GM20000 (cell line): ENCODE results near the gene DNAH11.

ENCODE experiments used
- DNase-seq: peaks from one replicate; pipeline ENCODE4 v3.0.0; 2012; ENCODE audit warnings: low spot score
- TF ChIP-seq, protein P1 (sequence below): IDR thresholded peaks from 2 replicates; pipeline ENCODE4 v1.5.1; 2012; ENCODE audit warnings: mild to moderate bottlenecking, control low read depth; ENCODE audit errors: extremely low read depth, missing control alignments

DNAH11 gene

DNA sequence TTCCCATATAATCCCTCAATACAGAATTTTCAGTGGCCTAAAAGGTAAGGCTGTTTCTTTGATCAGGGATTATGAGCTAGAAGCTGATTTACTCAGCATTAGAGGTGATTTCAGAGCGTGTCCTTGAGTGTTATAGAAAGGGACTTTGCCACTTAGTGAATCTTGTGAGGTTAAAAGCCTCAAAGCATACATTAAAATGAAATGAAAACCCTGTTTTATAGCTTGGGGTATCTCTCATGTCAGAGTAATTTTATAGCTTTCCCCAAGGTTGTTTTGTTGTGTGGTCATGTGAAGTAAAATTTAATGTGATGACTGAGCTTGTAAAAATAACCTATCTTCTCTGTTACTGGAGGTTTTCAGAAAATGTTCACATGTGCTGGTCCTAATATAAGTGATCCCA, 204.1 kb downstream of the DNAH11 start:
- no peak for DNase-seq
- TF ChIP-seq, protein P1, sequence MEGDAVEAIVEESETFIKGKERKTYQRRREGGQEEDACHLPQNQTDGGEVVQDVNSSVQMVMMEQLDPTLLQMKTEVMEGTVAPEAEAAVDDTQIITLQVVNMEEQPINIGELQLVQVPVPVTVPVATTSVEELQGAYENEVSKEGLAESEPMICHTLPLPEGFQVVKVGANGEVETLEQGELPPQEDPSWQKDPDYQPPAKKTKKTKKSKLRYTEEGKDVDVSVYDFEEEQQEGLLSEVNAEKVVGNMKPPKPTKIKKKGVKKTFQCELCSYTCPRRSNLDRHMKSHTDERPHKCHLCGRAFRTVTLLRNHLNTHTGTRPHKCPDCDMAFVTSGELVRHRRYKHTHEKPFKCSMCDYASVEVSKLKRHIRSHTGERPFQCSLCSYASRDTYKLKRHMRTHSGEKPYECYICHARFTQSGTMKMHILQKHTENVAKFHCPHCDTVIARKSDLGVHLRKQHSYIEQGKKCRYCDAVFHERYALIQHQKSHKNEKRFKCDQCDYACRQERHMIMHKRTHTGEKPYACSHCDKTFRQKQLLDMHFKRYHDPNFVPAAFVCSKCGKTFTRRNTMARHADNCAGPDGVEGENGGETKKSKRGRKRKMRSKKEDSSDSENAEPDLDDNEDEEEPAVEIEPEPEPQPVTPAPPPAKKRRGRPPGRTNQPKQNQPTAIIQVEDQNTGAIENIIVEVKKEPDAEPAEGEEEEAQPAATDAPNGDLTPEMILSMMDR, result no peak

DNA sequence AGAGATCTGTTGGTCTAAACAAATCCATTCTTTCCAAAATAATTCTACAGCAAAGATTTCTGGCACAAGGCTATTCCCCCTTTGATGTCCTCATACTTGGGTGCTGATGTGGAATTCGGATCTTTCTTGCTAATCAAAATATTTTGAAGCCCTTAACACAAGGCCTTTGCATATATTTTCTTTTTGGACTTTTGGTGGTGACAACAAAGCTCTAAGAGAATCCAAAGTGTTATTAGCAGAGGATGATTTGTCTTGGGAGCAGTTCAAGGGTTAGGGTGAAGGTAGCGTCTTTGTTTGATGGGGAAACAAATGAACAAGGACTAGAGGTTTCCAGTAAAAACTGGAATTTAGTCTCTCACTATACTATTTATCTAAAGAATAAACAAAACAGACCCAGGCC, 205.0 kb downstream of the DNAH11 start:
- TF ChIP-seq, protein P1, result no peak
- DNase-seq, result no peak

DNA sequence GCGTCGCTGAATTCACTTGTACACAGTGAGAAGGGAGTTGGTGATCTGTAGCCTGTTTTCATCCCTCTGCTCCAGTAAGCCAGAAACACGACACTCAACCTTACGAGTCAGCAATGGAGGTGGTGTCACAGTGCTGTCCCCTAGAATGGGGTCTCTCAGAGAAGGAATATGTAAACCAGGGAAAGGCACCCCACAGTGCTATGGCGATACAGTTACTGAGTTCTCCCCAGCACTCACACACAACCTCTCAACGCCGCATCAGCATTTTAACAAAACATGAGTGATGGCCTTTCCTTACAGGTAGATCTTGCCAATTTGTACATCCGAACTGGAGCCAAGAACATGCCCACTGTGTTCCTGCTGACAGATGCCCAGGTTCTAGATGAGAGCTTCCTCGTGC, 206.5 kb downstream of the DNAH11 start:
- DNase-seq, result no peak

DNA sequence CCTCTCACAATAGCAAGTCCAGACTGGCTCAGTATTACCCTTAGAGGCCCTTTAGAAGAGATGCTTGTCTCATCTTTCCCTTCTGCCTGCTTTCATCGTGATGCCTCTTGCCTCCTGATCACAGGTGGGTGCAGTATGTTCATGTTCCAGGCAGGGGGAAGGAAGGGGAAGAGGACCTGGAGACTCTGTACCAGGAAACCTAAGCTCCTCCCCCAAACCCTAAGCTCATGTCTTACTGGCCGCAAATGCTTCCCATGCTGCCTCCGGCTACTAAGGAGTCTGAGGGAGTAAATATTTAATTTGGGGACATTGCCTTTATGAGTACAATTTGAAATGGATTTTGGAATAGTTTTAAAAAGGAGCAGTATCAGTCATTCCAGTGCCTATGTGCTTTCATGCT, 210.2 kb downstream of the DNAH11 start:
- TF ChIP-seq, protein P1, result no peak
- no peak for DNase-seq

More for the DNA sequence above, 206.5 kb downstream of the DNAH11 start:
- TF ChIP-seq, protein P1, result no peak

DNA sequence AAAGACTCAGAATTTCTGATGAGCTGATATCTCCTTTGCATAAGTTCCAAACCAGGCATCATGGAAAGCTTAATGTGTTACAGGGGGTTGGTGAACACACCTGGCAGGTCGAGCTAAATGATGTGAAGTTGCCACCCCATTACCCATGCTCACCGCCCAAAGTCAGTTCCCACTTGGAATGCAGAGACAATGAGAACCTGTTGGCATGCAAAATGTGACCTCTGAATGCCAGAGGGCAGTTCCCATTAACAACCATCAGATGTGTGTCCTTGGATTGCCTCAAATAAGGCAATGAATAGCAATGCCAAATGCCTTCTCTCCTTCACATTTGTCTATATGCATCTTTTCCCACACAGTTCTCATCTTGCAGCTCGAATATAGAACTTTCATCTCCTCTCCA, 212.1 kb downstream of the DNAH11 start:
- TF ChIP-seq, protein P1, result no peak
- DNase-seq, result no peak

DNA sequence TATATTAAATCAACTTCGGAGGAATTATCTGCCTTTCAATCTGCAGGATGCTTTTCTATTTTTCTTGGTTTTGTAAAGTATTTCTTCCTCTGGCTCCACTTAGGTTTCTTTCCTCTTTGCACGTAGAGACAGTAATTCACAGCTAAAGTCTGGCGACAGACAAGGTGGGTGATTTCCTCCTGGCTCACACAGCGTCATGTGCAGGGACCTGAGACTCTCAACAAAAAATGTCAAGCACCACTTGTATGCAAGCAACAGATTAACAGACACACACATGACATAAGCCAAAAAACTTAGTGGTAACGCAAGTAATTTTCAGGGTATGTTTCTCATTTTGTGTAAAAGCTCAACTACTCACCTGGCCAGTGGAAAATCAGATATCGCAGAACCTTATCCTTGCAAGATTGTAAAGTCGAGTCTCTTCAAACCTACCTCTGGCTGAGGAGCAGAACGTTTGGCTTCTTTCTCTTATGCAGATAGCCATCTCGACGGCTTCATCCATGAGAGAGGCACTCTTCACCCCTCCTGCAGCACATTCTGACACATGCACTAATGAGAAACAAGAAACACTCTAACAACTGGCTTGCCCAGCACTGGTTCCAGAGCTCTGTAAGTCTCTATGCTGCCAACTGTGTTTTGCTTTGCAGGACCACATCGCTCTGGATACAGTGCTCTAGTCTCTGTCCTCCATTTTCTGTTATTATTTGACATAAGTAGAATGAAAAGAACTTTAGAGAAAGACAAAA, 214.9 kb downstream of the DNAH11 start:
- TF ChIP-seq, protein P1, result no peak
- DNase-seq, result no peak

DNA sequence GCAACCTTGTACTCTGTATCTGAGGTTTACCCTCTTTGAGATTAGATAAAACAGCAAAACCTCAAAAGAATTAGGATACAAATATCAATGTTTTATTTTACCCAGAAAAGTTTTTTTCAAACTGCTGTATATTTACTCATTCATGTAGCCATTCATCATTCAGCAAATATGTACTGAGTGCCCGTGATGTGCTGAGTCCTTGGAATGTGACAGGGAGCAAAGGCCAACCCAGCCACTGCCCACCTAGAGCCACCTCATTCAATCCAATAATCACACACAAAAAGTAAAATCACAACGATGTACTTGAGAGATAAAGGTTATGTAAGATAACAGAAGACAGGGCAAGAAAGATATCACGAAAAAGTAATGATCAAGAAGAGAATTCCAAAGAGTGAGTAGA, 215.4 kb downstream of the DNAH11 start:
- no peak for DNase-seq
- TF ChIP-seq, protein P1, result no peak
